GM19193 (cell line): ENCODE data around the gene GRIK4.

ENCODE experiments used
- POLR2A ChIP-seq: IDR thresholded peaks from 4 replicates; pipeline ENCODE4 v1.6.1; 2011; ENCODE audit not compliant: insufficient read depth, insufficient read length; ENCODE audit errors: extremely low read depth

The GRIK4 gene

DNA sequence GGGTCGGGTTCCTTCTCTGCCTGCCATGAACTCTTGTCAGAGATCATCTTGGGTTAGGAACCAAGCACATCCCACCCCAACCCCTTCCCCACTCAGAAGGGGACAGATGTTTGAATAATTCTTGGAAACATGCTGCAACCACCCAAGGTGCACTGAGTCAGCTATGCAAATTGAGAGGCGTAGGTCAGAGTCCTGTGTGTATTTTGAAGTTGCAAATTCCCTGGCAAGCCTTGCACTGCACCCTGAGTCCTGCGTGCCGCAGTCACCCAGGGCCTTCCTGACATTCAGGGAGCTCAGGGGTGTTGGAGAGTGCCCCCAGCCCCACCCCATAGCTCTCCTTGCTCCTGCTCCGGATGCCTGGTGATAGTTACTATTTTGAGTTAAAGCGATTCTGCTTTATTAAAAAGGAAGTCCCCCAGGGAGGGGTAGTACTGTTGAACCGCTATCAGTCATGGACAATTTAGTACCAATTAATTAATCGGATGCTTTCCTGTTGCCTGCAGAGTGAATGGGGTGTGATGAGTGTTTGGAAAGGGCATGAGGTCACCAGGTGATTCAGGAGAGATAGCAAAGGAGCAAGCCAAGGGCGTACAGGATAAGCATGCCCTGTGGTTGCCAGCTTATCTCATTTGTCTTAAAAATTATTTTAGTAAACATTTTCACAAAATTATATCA is 123.7 kb downstream of the GRIK4 start:
- TF ChIP-seq POLR2A: no peak

DNA sequence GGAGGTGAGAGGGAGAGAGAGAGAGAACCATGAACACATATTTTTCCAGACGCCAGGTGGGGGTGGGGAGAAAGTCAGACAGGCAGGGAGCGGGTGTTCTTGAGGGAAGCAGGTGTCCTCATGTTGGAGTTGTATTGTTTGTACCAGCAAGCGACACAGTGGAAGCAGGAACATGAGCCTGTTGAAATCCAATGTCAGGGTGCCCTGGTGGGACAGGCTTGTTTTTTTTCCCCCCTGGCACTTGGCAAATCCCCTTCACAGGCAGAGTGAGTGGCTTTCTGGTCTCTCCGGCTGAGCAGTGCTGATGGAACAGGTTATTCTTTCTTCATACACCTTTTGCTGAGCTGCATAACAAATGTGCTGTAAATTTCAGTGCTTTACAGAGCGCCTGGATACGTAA is 125.6 kb downstream of the GRIK4 start:
- no peak for TF ChIP-seq POLR2A

DNA sequence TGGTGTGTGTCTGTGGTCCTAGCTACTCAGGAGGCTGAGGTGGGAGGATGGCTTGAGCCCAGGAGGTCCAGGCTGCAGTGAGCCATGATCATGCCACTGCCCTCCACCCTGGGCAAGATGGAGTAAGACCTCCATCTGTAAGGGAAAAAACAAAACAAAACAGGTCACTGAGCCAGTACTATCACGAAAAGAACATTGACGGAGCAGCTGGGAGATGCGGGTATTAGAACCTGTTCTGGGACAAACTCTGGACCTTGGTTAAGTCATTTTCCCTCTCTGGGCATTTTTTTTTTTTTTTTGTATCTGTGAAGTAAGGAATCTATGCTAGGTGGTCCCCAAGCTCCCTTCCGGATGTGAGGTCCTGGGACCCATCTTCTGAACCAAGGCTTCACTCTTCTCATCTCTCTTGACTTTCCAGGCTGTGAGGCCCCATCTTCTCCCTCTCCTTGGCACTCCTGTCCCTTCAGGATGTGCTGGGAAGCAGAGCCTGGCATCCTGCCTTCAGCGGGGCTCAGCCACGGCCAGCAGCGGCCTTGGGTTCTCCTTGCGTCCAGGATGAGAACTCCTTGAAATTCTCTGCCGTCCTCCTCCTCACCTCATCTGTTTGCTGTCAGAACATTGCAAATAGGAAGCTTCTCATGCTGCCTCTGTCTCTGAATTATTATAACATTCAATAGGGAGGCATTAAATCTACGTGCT is 130.8 kb downstream of the GRIK4 start:
- no peak for TF ChIP-seq POLR2A

DNA sequence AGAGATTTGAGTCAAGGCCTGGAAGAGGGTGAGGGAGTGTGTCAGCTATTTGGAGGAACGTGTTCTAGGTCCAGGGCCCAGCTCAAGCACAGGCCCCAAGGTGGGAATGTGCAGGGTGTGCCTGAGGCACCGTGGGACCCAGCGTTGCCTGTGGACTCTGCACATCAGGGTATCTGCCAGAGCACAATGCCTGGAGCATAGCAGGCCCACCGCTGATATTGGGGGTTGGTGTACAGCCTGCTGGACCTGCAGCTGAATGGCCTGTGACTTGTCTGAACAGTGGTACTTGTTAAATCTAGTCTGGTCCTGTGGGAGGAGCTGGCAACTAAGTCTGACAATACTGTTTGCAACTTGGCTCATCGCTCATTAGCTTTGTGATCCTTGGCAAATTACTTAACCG is 131.7 kb downstream of the GRIK4 start:
- no peak for TF ChIP-seq POLR2A

DNA sequence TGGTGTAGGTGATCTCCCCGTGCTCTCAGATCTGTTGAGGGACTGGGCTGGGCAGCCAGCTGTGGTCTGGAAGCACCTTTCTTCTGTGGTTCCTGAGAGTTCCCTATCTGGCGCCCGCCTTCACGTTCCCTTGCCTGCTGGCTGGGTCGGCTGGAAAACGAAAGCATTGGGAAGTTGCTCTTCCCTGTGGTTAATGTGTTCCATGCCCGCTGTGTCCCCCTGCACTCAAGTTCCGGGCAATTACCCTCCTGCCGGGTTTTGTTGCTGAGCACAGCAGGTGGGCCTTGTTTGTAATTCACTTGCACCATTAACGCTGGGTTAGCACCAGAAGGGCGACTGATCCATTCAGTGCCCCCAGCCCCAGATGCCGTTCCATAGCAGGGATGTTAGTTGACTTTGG is 134.1 kb downstream of the GRIK4 start:
- no peak for TF ChIP-seq POLR2A

DNA sequence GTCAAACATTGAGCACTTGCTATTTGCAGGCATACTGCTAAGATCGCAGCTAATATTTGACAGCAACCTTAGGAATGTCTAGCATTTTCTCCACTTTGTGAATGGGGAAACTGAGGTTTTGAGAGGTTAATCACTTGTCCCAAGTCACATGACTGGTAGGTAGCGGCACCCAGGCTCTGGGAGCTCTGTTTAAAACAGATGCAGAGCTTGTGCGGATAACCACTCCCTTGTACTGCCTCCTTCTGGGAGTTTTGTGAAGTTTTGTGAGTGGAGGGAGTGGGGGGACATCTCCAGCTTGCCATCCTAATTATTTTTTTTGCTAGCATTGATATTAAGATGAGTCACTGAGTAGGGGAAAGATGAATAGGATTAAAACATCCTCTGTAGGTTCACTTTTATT is 134.7 kb downstream of the GRIK4 start:
- no peak for TF ChIP-seq POLR2A

DNA sequence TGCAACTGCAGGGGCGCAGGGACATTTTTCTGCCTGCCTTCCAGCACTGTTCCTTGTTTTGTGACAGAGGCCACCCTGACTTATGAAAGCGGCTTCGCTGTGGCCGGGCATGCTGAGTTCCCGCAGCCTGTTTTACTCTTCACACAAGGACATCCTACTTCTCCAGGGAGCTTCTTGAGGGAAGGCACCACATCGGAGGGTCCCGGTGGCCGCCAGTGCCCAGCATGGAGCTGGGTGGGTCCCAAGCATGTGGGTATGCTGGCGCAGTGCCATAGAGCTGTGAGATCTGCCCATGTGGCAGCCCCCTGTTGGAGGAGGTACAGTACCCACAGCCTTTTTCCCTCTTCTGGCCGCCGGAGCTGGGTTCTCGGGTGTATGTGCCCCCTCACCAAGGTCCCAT is 136.1 kb downstream of the GRIK4 start:
- TF ChIP-seq POLR2A: no peak

DNA sequence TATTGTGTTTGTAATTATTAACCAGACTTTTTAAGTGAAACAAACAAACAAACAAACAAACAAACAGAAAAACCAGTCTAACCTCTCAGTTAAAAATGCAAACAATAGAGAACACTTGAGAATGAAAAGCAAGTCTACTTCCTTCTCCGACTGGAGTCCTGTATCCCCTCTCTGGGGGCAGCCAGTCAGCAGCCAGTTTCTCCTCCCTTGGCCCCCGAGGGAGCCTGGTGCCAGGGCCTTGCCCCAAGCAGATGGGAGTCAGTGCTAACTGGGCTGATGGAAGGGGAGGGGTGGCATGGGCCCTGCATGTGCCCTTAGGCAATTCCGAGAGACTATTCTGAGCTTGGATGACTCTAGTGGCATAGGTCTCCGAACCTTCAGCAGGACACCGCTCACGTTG is 137.2 kb downstream of the GRIK4 start:
- TF ChIP-seq POLR2A: no peak

DNA sequence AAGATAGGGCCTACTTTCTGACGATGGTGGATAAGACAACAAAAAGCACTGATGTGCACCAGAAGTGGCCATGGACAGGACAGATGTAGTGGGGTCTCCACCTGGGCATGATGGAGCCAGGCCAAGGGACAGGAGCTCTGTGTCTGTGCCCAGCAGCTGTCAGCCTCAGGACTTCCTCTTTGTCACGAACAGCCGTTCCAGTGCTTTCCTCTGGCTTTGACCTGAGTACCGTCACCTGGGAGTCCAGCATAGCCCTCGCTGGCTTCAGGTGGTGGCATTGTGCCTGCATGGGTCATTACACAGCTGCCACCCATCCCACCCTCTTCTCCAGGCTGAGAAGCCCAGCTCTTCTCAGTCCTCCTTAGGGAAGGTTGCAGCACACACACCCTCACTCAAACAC is 137.8 kb downstream of the GRIK4 start:
- TF ChIP-seq POLR2A: no peak

DNA sequence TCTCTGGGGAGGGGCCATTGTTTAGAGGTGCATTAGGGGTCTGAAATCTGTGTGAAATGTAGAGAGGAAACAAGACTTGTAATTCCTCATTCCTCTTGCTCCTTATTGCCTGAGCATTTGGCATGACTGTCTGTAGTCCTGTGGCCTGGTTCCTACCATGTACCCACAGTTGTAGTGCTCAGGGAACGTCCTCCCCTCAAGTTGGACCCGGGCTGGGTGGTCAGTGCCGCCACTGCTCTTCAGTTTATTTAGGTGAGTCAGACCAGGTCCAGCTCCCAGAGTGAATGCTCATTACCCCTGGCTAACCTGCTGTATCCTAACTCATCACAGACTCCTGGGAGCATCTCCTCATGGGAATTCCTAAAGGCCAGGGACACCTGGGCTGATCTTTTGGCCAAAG is 139.8 kb downstream of the GRIK4 start:
- TF ChIP-seq POLR2A: no peak

DNA sequence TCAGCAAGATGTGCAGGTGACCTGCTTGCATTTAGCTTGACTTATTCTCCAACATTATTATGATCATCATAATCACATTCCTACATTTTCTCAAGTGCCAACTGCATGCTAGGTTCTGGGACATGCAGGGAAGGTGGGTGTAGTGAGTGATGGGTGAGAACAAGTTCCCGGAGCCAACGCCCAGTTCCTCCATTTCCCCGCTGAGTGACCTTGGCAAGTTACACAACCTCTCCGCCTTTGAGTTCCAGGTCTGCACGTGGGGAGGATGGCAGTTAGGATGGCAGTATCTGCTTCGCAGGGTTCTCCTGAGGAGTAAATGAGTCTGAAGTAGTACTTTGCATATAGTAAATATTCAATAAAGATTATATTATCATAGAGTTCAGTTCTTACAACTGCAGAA is 140.3 kb downstream of the GRIK4 start:
- TF ChIP-seq POLR2A: no peak

DNA sequence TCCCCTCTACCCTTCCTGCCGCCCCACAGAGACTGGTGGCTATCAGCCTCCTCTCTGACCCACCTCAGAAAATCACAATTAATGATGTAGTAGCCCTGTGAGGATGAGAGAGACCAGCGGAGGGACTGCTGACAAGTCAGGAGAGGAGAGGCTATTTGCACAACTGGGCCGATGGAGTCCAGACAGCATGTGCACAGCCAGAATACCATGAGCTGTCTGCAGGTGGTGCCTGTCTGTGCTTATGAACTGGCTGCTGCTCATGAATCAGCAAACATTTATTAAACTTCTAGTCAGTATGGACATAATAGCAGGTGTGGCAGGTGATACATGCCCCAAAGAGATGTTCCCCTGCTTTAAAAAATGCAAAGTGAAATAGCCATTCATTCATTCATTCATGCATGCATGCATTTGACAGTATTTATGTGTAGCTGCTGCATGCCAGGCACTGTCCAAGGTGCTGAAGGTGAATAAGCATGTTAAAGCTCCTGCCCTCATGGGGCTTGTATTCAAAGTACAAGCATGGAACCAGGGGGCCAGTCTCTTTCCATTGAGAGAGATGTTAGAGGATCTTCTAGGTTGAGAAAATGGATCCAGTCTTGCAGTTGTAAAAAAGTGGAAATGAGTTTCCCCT is 141.3 kb downstream of the GRIK4 start:
- no peak for TF ChIP-seq POLR2A

DNA sequence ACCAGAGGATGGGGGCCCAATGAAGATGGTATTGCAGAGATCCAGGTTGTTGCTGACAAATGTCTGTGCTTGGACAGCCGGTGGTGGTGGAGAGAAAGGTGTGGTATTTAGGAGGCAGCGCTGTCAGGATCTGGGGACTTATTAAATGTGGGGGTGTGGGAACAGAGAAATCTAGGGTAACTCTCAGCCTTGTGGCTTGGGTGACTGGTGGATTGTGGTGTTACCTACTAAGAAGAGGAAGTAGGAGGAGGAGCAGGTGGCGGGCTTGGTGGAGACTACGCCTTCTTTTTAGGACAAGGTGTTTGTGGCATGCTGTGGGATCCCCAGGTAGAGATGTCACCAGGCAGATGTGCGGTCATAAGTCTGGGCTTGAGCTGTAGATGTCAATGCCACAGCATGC is 144.0 kb downstream of the GRIK4 start:
- no peak for TF ChIP-seq POLR2A

DNA sequence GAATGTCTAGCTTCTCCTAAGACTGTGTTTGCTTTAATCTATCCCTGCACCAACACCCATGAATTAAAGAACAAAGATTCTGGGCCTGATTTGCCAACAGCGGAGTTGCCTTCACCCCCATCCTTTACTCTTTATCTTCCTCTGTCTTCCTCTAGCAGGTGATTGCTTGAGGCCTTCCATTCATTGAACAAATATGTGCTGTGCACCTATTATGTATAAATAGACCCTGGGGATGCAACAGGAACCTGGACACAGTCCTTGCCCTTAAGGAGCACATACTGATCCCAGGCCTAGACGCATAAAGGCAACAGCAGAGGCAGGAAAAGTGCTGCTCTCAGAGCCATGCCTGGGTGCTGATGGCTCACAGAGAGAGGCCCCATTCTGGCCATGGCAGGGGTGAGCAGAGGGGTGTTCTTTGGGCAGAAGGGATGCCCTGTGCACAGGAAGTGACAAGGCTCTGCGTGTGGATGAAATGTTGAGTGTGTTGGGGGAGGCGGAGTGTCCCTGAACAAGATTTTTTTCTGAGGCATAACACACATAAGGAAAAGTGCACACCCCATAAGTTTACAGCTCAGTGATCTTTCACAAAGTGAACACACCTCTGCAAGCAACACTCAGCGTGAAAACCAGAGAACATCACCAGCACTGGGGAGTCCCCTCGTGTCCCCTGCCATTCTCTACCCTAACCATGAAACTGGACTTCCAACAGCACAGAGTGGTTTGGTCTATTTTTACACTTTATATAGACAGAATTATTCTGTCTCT is 145.9 kb downstream of the GRIK4 start:
- no peak for TF ChIP-seq POLR2A

DNA sequence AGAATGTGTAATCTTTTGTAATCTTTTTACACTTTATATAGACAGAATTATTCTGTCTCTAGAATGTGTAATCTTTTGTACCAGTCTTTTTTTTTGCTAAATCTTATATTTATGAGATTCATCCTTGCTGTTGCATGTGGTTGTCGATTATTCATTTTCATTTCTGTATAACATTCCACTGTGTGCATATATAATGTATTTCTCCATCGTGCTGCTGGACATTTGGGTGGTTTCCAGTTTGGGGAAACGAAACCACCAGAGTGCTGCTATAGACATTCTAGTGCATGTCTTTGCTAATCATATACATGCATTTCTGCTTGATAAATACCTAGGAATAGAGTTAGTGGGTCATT is 146.5 kb downstream of the GRIK4 start:
- no peak for TF ChIP-seq POLR2A

DNA sequence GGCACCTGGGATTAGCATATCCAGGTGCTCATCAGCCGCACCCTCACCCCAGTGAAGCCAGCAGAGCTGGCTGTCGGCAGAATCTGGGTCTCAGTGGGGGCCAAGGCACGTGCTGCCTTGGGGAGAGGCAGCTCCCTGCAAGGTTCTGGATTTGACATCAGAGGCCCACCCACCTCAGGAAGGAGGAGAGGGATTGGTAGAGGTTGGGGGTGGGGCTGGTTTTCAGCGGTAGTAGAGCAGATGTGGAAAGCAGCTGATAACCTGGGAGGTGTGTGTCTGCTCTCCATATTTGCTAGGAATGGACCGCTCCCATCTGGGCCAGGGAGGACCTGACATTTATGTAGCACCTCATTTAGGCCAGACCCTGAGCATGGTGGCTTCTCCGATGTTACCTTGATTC is 147.5 kb downstream of the GRIK4 start:
- TF ChIP-seq POLR2A: no peak

DNA sequence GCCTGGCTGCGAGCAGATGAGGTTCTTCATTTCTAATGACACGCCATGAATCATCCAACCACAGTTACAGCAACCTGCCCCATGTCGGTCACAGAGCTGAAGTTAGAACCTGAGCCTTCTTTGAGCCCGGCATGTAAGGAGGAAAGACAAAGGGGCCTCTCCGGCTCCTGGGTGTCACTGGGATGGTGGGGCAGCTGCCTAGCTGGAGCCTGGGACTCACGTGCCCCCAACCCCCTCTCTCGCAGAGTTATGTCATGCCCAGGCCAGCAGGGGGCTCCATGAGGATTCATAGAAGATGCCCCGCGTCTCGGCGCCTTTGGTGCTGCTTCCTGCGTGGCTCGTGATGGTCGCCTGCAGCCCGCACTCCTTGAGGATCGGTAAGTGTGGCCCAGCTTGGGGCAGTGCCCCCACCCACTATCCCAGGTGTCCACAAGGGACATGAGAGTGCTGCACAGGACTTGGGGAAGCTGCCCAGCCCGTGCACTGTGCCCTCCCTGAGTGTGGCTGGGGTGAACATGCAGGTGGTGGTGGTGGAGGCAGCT is 148.5 kb downstream of the GRIK4 start:
- TF ChIP-seq POLR2A: no peak
